ENCODE results near the gene DAB2.

The DAB2 gene

GRCh38 chr5:39466846-39467245, 42.1 kb upstream of the DAB2 start:
- no peak overlapping the region for H3K4me3 ChIP-seq (ENCODE audit: low read depth, low read length)
- no peak for TF ChIP-seq CTCF (IDR thresholded peaks at IDR 0.05; ENCODE audit: low read depth, low read length)

GRCh38 chr5:39465843-39466242, 41.1 kb upstream of the DAB2 start:
- H3K4me3 ChIP-seq (ENCODE audit: low read depth, low read length) = no peak overlapping the region
- no peak for TF ChIP-seq CTCF (IDR thresholded peaks at IDR 0.05; ENCODE audit: low read depth, low read length)

- no peak for TF ChIP-seq CTCF (IDR thresholded peaks at IDR 0.05; ENCODE audit: low read depth, low read length)
- no peak overlapping the region for H3K4me3 ChIP-seq (ENCODE audit: low read depth, low read length)
Measured at GRCh38 chr5:39465097-39465496, 40.3 kb upstream of the DAB2 start.

- H3K4me3 ChIP-seq (ENCODE audit: low read depth, low read length) = no peak overlapping the region
- no peak for TF ChIP-seq CTCF (IDR thresholded peaks at IDR 0.05; ENCODE audit: low read depth, low read length)
Measured at GRCh38 chr5:39464088-39464487, 39.3 kb upstream of the DAB2 start.

GRCh38 chr5:39462211-39462610, 37.4 kb upstream of the DAB2 start:
- no peak for TF ChIP-seq CTCF (IDR thresholded peaks at IDR 0.05; ENCODE audit: low read depth, low read length)
- no peak overlapping the region for H3K4me3 ChIP-seq (ENCODE audit: low read depth, low read length)

- TF ChIP-seq CTCF (IDR thresholded peaks at IDR 0.05; ENCODE audit: low read depth, low read length) = no peak
- H3K4me3 ChIP-seq (ENCODE audit: low read depth, low read length) = no peak overlapping the region
Measured at GRCh38 chr5:39461007-39461682, 36.4 kb upstream of the DAB2 start.

- TF ChIP-seq CTCF (IDR thresholded peaks at IDR 0.05; ENCODE audit: low read depth, low read length) = no peak
- H3K4me3 ChIP-seq (ENCODE audit: low read depth, low read length) = no peak overlapping the region
Measured at GRCh38 chr5:39459907-39460306, 35.1 kb upstream of the DAB2 start.
